ENCODE results near the gene DNAAF9. TPM values are rescaled to one million over a fixed set of nuclear protein-coding genes. Genes with fewer than 3 reads are reported as not detected.
A peak's percentile ranks its signal among the peaks of the same experiment; 100 is the strongest.

DNAAF9 gene
- total and polyA plus RNA-seq, 2 donors (not counting 3 experiments of a cell fraction or from before 2014, with no cell fraction given): 7.6 to 20.9 TPM

- no peak overlapping the region for H3K27ac ChIP-seq (ENCODE audit: insufficient read depth, low read depth, low read length)
- BruUV-seq (replicated peaks): no TSS peak
- no peaks in the 10 kb centered on the region for H3K36me3 ChIP-seq (ENCODE audit: control insufficient read depth in 2 of 2, extremely low read depth in 1 of 2, insufficient read depth in 2 of 2, low read length in 2 of 2)
- no peaks in the 10 kb centered on the region for H3K9me3 ChIP-seq (replicated peaks; ENCODE audit: control insufficient read depth, insufficient read depth, low read length)
- peaks cover 11% of the 10 kb centered on the region for H4K20me1 ChIP-seq (replicated peaks; ENCODE audit: control insufficient read depth, extremely low read depth, insufficient read depth, low read length)
- CTCF ChIA-PET: interaction anchor here (0.8 to 1.1 kb wide), 2 partner anchors 28 to 31 kb away, joined by 3 to 4 read pairs; no protein-coding TSS in a partner anchor
- H3K9ac ChIP-seq (replicated peaks; ENCODE audit: extremely low read depth, insufficient read depth, low read length): peak overlapping the region; percentile 80
- FAIRE-seq: peak; percentile 40
- H2AFZ ChIP-seq (ENCODE audit: low read depth, low read length): no peak overlapping the region
- DNase-seq (ENCODE audit: low read depth, low spot score): peak; percentile 12
- POLR2A ChIA-PET: no interaction called here
- no peaks in the 10 kb centered on the region for H3K27me3 ChIP-seq (ENCODE audit: control insufficient read depth in 2 of 2, insufficient read depth in 2 of 2, low read length in 2 of 2)
- peaks cover 27% of the 10 kb centered on the region for H3K4me1 ChIP-seq (ENCODE audit: control insufficient read depth, extremely low read depth, insufficient read depth, low read length)
- intact Hi-C loops (cut with micrococcal nuclease) (loop anchor here (5.0 kb wide), 2 partner anchors 44 to 361 kb away; partner anchors contain the start of gene ADISSP), dilution Hi-C loops (cut with MboI; ENCODE audit: extremely low pct_ligation_motif_present, low sequenced_read_pairs) (no loop called here)
- H3K9me1 ChIP-seq (replicated peaks; ENCODE audit: control insufficient read depth, extremely low read depth, insufficient read depth, low read length): no peaks in the 10 kb centered on the region
- H3K79me2 ChIP-seq (ENCODE audit: control insufficient read depth, insufficient read depth, low read length): peaks cover 55% of the 10 kb centered on the region
- TF ChIP-seq CTCF (IDR thresholded peaks at IDR 0.05; ENCODE audit: extremely low read depth in 1 of 2, insufficient read depth in 1 of 2, low read depth in 1 of 2, low read length in 2 of 2) (no peak), POLR2AphosphoS5 (IDR thresholded peaks at IDR 0.05; ENCODE audit: insufficient read depth, low read depth, low read length) (no peak), JUN (IDR thresholded peaks at IDR 0.05; ENCODE audit: borderline replicate concordance, insufficient read depth, insufficient read length, low read depth) (no peak)
- TF ChIP-seq, protein P1, sequence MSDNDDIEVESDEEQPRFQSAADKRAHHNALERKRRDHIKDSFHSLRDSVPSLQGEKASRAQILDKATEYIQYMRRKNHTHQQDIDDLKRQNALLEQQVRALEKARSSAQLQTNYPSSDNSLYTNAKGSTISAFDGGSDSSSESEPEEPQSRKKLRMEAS (IDR thresholded peaks at IDR 0.05; ENCODE audit: insufficient read depth, insufficient read length): no peak
- H3K4me3 ChIP-seq (replicated peaks in 1 of 3; ENCODE audit: insufficient read depth in 1 of 3, low read depth in 1 of 3, low read length in 3 of 3): peak overlapping the region; percentile 78 to 95 (median 87)
- H3K4me2 ChIP-seq (ENCODE audit: insufficient read depth, low read length): peak overlapping the region; percentile 86
These were observed 1.6 kb downstream of the DNAAF9 start for GRCh38 chr20:3405696-3406358.

Measured in endothelial cell of umbilical vein (primary cell).